MM.1S (cell line): Measurements from ENCODE around the gene CRADD.

Experiments
- EZH2 ChIP-seq: fragments of 300-600 bp; sonication (generic); optimal IDR thresholded peaks from 2 replicates; pipeline ENCODE3; 2017; ENCODE audit warnings: low read depth, mild to moderate bottlenecking, antibody characterized with exemption, low read length, mixed read lengths
- EZH2phosphoT487 ChIP-seq: fragments of 300-600 bp; sonication (generic); IDR thresholded peaks from 2 replicates; pipeline ENCODE4 v1.6.1; 2018; ENCODE audit warnings: antibody characterized with exemption, low read length
- TF ChIP-seq, protein P1 (sequence below): fragments of 300-600 bp; sonication (generic); IDR thresholded peaks from 2 replicates; pipeline ENCODE4 v1.5.1; 2016; ENCODE audit warnings: antibody characterized with exemption, low read length, mixed read lengths

GRCh38 chr12:93827669-93828068 lies 150.5 kb downstream of the CRADD start:
- TF ChIP-seq, protein P1, sequence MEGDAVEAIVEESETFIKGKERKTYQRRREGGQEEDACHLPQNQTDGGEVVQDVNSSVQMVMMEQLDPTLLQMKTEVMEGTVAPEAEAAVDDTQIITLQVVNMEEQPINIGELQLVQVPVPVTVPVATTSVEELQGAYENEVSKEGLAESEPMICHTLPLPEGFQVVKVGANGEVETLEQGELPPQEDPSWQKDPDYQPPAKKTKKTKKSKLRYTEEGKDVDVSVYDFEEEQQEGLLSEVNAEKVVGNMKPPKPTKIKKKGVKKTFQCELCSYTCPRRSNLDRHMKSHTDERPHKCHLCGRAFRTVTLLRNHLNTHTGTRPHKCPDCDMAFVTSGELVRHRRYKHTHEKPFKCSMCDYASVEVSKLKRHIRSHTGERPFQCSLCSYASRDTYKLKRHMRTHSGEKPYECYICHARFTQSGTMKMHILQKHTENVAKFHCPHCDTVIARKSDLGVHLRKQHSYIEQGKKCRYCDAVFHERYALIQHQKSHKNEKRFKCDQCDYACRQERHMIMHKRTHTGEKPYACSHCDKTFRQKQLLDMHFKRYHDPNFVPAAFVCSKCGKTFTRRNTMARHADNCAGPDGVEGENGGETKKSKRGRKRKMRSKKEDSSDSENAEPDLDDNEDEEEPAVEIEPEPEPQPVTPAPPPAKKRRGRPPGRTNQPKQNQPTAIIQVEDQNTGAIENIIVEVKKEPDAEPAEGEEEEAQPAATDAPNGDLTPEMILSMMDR, result no peak
- TF ChIP-seq EZH2 (no peak), EZH2phosphoT487 (no peak)
